ENCODE results near the gene CRISPLD2.
"Not testable (repeated sequence)": the region's sequence is repeated elsewhere in the genome, so short reads cannot be mapped to it uniquely, and the experiment has no call there.

Gene CRISPLD2

DNA sequence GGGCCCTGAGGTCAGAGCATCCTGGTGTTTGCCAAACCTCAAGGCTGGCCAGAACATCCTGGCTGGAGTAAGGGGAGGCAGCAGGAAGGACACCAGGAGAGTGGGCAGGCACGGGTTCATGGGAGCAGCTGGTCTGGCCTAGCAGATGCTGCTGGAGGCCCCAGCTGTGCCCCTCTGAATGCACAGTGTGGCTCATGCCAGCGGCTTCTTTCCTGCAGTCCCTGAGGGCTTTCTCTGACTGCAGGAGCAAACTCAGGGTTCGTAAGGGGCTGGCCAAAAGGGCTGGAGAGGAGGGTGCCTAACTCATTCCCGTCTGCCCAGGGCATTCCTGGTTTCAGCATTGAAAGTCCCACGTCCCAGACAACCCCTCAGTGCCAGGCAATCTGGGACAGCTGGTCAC lies 112.9 kb downstream of the CRISPLD2 start:
- Histone ChIP-seq H3K27ac (ENCODE audit: low read depth, low read length, severe bottlenecking) (no peak overlapping the region), H3K9me3 (ENCODE audit: control insufficient read depth, low read length) (no peaks in the 10 kb centered on the region), H3K36me3 (ENCODE audit: control insufficient read depth, insufficient read depth, low read length) (no peaks in the 10 kb centered on the region), H3K4me3 (ENCODE audit: extremely low read depth, insufficient read depth, low read length, poor library complexity, severe bottlenecking) (no peak overlapping the region), H3K4me1 (ENCODE audit: control insufficient read depth, insufficient read depth, low read length, poor library complexity, severe bottlenecking) (no peaks in the 10 kb centered on the region)
- 81 to 85% methylated on average over 5 of the region's 5 CpGs for WGBS, 2 experiments (ENCODE audit: insufficient coverage in 2 of 2)

DNA sequence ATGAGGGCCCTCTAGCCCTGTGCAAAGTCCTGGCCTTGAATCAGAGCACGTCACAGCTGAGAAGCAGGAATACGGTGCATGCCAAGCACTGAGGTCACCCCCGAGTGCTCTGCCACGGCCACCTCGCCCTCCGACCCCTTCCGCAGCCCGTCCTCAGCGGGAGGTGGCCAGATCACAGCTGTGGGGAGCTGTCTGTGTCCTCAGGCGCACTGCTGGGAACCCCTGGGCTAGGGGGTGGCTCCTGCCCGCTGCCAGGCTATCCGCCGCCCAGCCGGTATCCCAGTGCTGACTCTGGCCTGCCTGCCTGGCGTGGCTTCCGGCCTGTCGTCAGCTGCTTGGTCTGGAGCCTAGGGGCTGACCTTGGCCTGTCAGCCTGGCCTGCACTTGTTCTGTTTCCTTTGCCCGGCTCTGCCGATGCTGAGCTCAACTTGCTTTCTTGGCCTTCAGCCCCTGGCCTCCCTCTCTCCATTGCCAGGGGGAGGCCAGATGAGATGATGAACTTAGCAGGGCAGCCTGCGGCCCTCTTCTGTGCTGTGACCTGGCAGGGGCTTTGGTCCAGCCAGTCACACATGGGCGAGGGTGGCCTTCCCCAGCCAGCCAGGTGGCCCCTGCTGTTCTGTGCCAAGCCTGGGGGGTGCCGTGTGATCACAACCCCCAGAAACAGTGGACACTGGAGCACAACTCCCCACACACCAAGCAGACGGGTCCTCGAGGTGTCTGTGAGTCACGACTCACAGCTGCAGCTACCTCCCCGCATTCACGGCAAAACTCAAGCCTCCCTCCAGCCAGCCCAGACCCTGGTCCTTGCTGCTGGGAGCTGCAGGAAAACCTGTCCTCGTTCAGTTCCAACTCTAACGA lies 114.2 kb downstream of the CRISPLD2 start:
- Histone ChIP-seq H3K4me1 (ENCODE audit: control insufficient read depth, insufficient read depth, low read length, poor library complexity, severe bottlenecking) (no peaks in the 10 kb centered on the region), H3K36me3 (ENCODE audit: control insufficient read depth, insufficient read depth, low read length) (no peaks in the 10 kb centered on the region), H3K27ac (ENCODE audit: low read depth, low read length, severe bottlenecking) (no peak overlapping the region), H3K9me3 (ENCODE audit: control insufficient read depth, low read length) (no peaks in the 10 kb centered on the region), H3K4me3 (ENCODE audit: extremely low read depth, insufficient read depth, low read length, poor library complexity, severe bottlenecking) (no peak overlapping the region)
- WGBS, 2 experiments (ENCODE audit: insufficient coverage in 2 of 2): 89% methylated on average over 27 of the region's 29 CpGs

DNA sequence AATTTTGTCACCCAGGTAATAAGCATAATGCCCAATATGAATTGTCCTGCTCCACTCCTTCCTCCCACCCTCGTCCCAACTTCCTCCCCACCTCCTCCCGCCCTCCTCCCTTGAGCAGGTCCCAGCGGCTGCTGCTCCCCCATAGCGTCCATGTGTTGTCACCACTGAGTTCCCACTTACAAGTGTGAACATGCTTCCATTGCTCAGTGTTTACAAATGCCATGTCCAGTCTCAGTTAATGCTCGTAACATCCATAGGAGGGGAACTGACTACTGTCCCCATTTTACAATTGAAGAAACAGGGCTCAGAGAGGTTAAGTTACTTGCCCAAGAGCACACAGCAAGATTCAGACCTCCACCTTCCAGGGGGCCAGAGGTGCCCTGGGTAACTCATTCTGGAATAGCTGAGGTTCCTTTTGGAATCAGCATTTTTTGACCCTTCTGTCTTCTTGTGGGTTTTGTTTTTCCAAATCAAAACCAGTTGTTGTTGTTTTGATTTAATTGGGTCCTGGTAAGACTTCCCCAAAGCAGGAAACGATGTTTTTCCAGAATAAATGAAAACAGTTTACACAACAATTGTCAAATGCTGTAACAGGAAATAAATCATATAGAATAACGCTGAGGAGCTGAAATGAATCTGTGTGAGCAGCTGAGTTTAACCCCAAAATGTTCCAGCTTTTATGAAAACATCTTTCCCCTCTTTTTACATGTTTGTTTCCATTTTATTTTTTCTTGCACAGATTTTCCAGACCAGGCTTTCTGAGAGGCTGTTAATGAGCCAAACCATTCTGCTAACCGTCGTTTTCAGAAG lies 117.6 kb downstream of the CRISPLD2 start:
- 89 to 90% methylated on average over 8 of the region's 9 CpGs for WGBS, 2 experiments (ENCODE audit: insufficient coverage in 2 of 2)
- H3K27ac ChIP-seq (ENCODE audit: low read depth, low read length, severe bottlenecking): no peak overlapping the region

DNA sequence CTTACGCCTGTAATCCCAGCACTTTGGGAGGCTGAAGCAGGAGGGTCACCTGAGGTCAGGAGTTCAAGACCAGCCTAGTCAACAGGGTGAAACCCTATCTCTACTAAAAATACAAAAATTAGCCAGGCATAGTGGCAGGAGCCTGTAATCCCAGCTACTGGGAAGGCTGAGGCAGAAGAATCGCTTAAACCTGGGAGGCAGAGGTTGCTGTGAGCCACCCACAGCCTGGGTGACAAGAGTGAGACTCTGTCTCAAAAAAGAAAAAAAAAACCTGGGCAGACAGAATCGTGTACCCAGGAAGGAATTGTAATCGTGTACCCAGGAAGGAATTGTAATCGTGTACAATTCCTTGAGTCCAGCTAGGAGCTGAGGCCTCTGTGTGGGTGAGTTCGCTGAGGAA lies 118.8 kb downstream of the CRISPLD2 start:
- H3K27ac ChIP-seq (ENCODE audit: low read depth, low read length, severe bottlenecking); H3K9me3 ChIP-seq (ENCODE audit: control insufficient read depth, low read length); H3K4me3 ChIP-seq (ENCODE audit: extremely low read depth, insufficient read depth, low read length, poor library complexity, severe bottlenecking); H3K36me3 ChIP-seq (ENCODE audit: control insufficient read depth, insufficient read depth, low read length); H3K4me1 ChIP-seq (ENCODE audit: control insufficient read depth, insufficient read depth, low read length, poor library complexity, severe bottlenecking): not testable (repeated sequence)
- WGBS, 2 experiments (ENCODE audit: insufficient coverage in 2 of 2): 79 to 80% methylated on average over 6 of the region's 6 CpGs

More for the DNA sequence above, 117.6 kb downstream of the CRISPLD2 start:
- H3K36me3 ChIP-seq (ENCODE audit: control insufficient read depth, insufficient read depth, low read length): no peaks in the 10 kb centered on the region
- H3K4me1 ChIP-seq (ENCODE audit: control insufficient read depth, insufficient read depth, low read length, poor library complexity, severe bottlenecking): peaks cover 6% of the 10 kb centered on the region
- no peaks in the 10 kb centered on the region for H3K9me3 ChIP-seq (ENCODE audit: control insufficient read depth, low read length)
- H3K4me3 ChIP-seq (ENCODE audit: extremely low read depth, insufficient read depth, low read length, poor library complexity, severe bottlenecking): no peak overlapping the region

DNA sequence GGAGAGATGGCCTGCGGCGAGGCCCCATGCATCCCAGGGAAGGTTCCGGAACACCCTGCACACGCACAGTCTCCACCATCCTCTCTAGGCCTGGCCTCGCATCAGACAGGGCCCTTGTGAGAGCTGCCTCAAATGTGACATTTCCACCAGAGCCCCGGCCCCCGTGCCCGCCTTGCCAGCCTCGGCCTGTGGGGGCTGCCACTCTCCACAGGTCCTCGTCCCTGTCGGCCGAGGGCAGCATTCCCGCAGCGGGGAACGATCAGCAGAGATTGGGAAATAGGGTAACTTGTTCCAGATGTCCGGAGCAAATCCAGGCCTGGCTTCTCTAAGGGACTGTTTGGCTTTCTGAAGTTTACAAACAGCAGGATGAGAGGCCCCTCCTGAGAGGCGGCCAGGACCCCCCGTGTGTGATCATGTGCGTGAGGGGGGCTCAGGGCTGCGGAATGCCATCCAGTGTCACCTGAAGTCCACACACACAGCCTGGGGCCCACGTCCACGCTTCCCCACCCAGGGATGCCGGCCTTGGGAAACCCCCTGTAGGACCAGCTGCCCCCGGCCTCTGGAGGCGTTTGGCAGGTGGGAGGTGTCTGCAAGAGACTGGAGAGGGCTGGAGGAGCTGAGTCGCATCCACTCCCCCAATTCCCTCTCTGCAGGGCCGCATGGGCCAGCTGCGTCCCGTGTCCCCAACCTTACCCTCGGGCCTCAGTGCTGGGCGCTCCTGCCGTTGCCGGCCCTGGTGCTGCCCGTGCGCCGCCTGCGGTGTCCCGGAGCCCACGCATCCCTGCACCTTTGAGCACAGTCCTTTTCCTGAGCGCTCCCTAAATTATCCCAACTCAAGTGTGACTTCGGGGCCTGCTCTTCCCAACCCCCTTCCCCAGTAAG lies 121.1 kb downstream of the CRISPLD2 start:
- peaks cover 6% of the 10 kb centered on the region for H3K4me1 ChIP-seq (ENCODE audit: control insufficient read depth, insufficient read depth, low read length, poor library complexity, severe bottlenecking)
- 92 to 93% methylated on average over 29 to 35 of the region's 41 CpGs for WGBS, 2 experiments (ENCODE audit: insufficient coverage in 2 of 2)
- no peak overlapping the region for H3K4me3 ChIP-seq (ENCODE audit: extremely low read depth, insufficient read depth, low read length, poor library complexity, severe bottlenecking)
- H3K36me3 ChIP-seq (ENCODE audit: control insufficient read depth, insufficient read depth, low read length): no peaks in the 10 kb centered on the region
- H3K27ac ChIP-seq (ENCODE audit: low read depth, low read length, severe bottlenecking): no peak overlapping the region
- H3K9me3 ChIP-seq (ENCODE audit: control insufficient read depth, low read length): no peaks in the 10 kb centered on the region

DNA sequence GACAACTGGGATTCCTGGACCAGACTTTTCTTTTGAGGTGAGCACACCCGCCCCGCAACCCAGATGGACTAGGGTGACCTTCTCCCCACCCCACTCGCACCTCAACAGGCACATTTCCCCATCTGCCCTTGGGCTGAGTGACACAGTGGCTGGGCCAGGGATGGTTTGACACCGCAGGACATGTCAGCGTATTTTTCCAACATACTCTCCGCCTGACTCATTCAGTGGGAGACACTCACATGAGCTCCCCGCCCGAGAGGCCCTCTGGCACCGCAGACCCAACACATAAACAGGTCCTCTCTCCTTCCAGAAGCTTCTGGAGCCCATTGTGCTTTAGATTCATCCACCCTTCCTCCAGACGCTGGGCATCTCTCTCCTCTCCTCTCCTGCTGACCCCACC lies 122.1 kb downstream of the CRISPLD2 start:
- Histone ChIP-seq H3K4me1 (ENCODE audit: control insufficient read depth, insufficient read depth, low read length, poor library complexity, severe bottlenecking) (peaks cover 6% of the 10 kb centered on the region), H3K27ac (ENCODE audit: low read depth, low read length, severe bottlenecking) (no peak overlapping the region), H3K9me3 (ENCODE audit: control insufficient read depth, low read length) (no peaks in the 10 kb centered on the region), H3K4me3 (ENCODE audit: extremely low read depth, insufficient read depth, low read length, poor library complexity, severe bottlenecking) (no peak overlapping the region), H3K36me3 (ENCODE audit: control insufficient read depth, insufficient read depth, low read length) (no peaks in the 10 kb centered on the region)
- 86 to 87% methylated on average over 8 of the region's 10 CpGs for WGBS, 2 experiments (ENCODE audit: insufficient coverage in 2 of 2)

DNA sequence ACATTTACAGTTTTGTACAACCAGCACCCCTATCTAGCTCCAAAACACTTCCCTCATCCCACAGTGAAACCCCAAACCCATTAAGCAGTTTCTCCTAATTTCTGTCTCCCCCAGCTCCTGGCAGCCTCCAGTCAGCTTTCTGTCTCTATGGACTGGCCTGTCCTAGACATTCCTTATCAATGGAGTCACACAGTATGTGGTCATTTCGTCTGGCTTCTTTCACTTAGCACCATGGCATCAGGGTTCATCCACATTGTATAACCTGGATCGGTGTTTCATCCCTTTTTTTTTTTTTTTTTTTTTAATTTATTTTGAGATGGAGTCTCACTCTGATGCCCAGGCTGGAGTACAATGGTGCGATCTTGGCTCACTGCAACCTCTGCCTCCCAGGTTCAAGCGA lies 123.0 kb downstream of the CRISPLD2 start:
- Histone ChIP-seq H3K4me3 (ENCODE audit: extremely low read depth, insufficient read depth, low read length, poor library complexity, severe bottlenecking) (no peak overlapping the region), H3K4me1 (ENCODE audit: control insufficient read depth, insufficient read depth, low read length, poor library complexity, severe bottlenecking) (peaks cover 6% of the 10 kb centered on the region), H3K36me3 (ENCODE audit: control insufficient read depth, insufficient read depth, low read length) (no peaks in the 10 kb centered on the region), H3K9me3 (ENCODE audit: control insufficient read depth, low read length) (no peaks in the 10 kb centered on the region), H3K27ac (ENCODE audit: low read depth, low read length, severe bottlenecking) (no peak overlapping the region)
- WGBS, 2 experiments (ENCODE audit: insufficient coverage in 2 of 2): 88 to 90% methylated on average over 1 to 2 of the region's 4 CpGs

DNA sequence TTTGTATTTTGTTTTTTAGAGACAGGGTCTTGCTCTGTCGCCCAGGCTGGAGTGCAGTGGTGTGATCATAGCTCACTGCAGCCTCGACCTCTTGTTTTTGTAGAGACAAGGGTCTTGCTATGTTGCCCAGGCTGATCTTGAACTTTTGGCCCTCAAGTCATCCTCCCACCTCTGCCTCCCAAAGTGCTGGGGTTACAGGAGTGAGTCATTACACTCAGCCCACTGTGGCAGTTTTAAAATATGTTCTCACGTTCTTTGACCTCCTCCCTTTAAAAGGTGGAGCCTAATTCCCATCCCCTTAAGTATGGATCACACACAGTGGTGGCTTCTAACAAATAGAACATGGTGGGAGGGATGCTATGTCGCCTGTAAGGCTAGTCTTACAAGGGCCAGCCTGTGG lies 123.8 kb downstream of the CRISPLD2 start:
- H3K4me3 ChIP-seq (ENCODE audit: extremely low read depth, insufficient read depth, low read length, poor library complexity, severe bottlenecking): no peak overlapping the region
- H3K4me1 ChIP-seq (ENCODE audit: control insufficient read depth, insufficient read depth, low read length, poor library complexity, severe bottlenecking): peaks cover 6% of the 10 kb centered on the region
- WGBS, 2 experiments (ENCODE audit: insufficient coverage in 2 of 2): 89 to 90% methylated on average over 2 to 4 of the region's 4 CpGs
- no peaks in the 10 kb centered on the region for H3K9me3 ChIP-seq (ENCODE audit: control insufficient read depth, low read length)
- no peak overlapping the region for H3K27ac ChIP-seq (ENCODE audit: low read depth, low read length, severe bottlenecking)
- H3K36me3 ChIP-seq (ENCODE audit: control insufficient read depth, insufficient read depth, low read length): no peaks in the 10 kb centered on the region

DNA sequence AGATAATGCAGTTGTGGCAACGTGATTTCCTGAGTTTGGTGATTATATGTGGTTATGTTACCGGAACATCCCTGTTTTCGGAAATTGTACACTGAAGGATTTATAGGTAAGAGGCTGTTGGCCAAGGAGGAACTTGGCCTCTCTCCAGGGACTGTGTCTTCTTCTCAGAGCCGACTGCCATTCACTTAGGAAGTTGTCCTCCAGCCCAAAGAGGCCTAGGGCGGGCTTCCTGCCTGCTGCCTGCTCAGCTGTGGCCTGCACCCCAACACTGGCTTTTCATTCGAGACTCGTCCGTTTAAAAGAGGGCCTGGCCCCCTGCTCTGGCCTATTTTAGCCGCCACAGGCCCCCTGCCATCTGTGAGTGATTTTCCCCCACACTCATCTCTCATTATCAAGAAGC lies 127.2 kb downstream of the CRISPLD2 start:
- 83 to 89% methylated on average over 7 to 9 of the region's 9 CpGs for WGBS, 2 experiments (ENCODE audit: insufficient coverage in 2 of 2)

More for the DNA sequence above, 127.2 kb downstream of the CRISPLD2 start:
- Histone ChIP-seq H3K4me3 (ENCODE audit: extremely low read depth, insufficient read depth, low read length, poor library complexity, severe bottlenecking) (no peak overlapping the region), H3K4me1 (ENCODE audit: control insufficient read depth, insufficient read depth, low read length, poor library complexity, severe bottlenecking) (peaks cover under 1% of the 10 kb centered on the region), H3K9me3 (ENCODE audit: control insufficient read depth, low read length) (no peaks in the 10 kb centered on the region), H3K27ac (ENCODE audit: low read depth, low read length, severe bottlenecking) (no peak overlapping the region), H3K36me3 (ENCODE audit: control insufficient read depth, insufficient read depth, low read length) (no peaks in the 10 kb centered on the region)
